ENCODE results near the gene DTX1. TPM values are rescaled to one million over a fixed set of nuclear protein-coding genes. Genes with fewer than 3 reads are reported as not detected.

The DTX1 gene
- total RNA-seq, 1 donor from 2014 or later: 0.16 TPM

DNA sequence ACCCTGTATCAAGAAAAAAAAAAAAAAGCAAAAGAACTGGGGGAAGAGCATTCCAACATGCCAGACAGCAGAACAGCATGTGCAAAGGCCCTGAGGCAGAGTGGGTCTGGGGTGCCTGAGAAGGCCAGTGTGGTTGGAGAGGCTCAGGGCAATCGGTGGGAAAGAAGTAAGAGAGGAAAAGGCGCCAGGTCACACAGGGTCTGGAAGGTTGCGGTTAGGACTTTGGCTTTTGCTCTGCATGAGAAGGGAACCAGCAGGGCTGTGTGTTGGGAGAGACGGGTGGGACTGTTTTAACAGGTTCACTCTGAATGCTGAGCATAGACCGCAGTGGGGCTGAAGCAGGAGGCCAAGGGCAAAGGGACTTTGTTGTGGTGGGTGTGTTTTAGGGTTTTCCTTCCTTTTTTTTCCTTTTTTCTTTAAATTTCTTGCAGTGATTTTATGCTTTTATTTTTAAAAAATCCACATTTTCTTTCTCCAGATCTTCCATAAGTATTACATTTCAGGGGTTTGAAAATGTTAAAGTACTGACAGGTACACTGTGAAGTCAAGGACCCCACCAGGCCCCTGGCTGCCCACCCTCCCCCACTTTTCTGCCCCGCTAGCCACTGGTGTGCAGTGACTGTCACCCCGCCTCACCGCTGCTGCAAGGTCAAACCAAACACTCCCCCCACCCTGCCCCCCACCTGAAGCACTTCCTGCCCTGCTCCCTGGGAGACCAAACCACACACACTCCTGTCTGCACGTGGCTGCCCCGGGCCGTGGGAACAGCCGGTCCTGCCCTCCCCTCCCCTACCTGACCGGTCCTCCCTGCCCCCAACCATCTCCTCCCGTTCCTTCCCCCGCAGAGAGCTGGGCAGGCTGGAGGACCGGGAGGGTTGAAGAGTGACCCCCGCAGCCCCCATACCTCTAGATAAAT lies 30.0 kb downstream of the DTX1 start:
- Mint-ChIP-seq H3K4me3 (ENCODE audit: low read depth) (no peak overlapping the region), H3K4me1 (ENCODE audit: low read depth) (peaks cover 14% of the 10 kb centered on the region), H3K27ac (no peak overlapping the region), H3K27me3 (ENCODE audit: low read depth) (no peaks in the 10 kb centered on the region), H3K9me3 (no peaks in the 10 kb centered on the region), H3K36me3 (ENCODE audit: low read depth) (no peaks in the 10 kb centered on the region)
- no peak for DNase-seq (ENCODE audit: low spot score)
- intact Hi-C loops (cut with micrococcal nuclease): no loop called here

GRCh38 chr12:113087193-113087592 lies 30.7 kb downstream of the DTX1 start:
- Mint-ChIP-seq H3K9me3 (no peaks in the 10 kb centered on the region), H3K36me3 (ENCODE audit: low read depth) (no peaks in the 10 kb centered on the region), H3K27ac (no peak overlapping the region), H3K4me3 (ENCODE audit: low read depth) (no peak overlapping the region), H3K27me3 (ENCODE audit: low read depth) (no peaks in the 10 kb centered on the region), H3K4me1 (ENCODE audit: low read depth) (peaks cover 14% of the 10 kb centered on the region)
- intact Hi-C loops (cut with micrococcal nuclease): no loop called here
- DNase-seq (ENCODE audit: low spot score): no peak

- H3K4me1 Mint-ChIP-seq (ENCODE audit: low read depth): peaks cover 14% of the 10 kb centered on the region
Observed at GRCh38 chr12:113088037-113088436, 31.5 kb downstream of the DTX1 start.

GRCh38 chr12:113088971-113089756 lies 32.6 kb downstream of the DTX1 start:
- Mint-ChIP-seq H3K4me1 (ENCODE audit: low read depth) (peaks cover 14% of the 10 kb centered on the region), H3K4me3 (ENCODE audit: low read depth) (no peak overlapping the region), H3K36me3 (ENCODE audit: low read depth) (no peaks in the 10 kb centered on the region), H3K9me3 (no peaks in the 10 kb centered on the region), H3K27me3 (ENCODE audit: low read depth) (no peaks in the 10 kb centered on the region), H3K27ac (no peak overlapping the region)
- intact Hi-C loops (cut with micrococcal nuclease): no loop called here
- no peak for DNase-seq (ENCODE audit: low spot score)

More at GRCh38 chr12:113088037-113088436, 31.5 kb downstream of the DTX1 start:
- no peak for DNase-seq (ENCODE audit: low spot score)
- Mint-ChIP-seq H3K27ac (no peak overlapping the region), H3K4me3 (ENCODE audit: low read depth) (no peak overlapping the region), H3K9me3 (no peaks in the 10 kb centered on the region), H3K27me3 (ENCODE audit: low read depth) (no peaks in the 10 kb centered on the region), H3K36me3 (ENCODE audit: low read depth) (no peaks in the 10 kb centered on the region)
- intact Hi-C loops (cut with micrococcal nuclease): no loop called here

GRCh38 chr12:113089839-113090238 lies 33.3 kb downstream of the DTX1 start:
- no peak for DNase-seq (ENCODE audit: low spot score)
- peaks cover 14% of the 10 kb centered on the region for H3K4me1 Mint-ChIP-seq (ENCODE audit: low read depth)
- no peak overlapping the region for H3K27ac Mint-ChIP-seq
- no peaks in the 10 kb centered on the region for H3K36me3 Mint-ChIP-seq (ENCODE audit: low read depth)
- no peak overlapping the region for H3K4me3 Mint-ChIP-seq (ENCODE audit: low read depth)
- no peaks in the 10 kb centered on the region for H3K9me3 Mint-ChIP-seq
- no peaks in the 10 kb centered on the region for H3K27me3 Mint-ChIP-seq (ENCODE audit: low read depth)
- intact Hi-C loops (cut with micrococcal nuclease): no loop called here

- H3K27me3 Mint-ChIP-seq (ENCODE audit: low read depth): no peaks in the 10 kb centered on the region
- H3K27ac Mint-ChIP-seq: no peak overlapping the region
- DNase-seq (ENCODE audit: low spot score): no peak
- H3K9me3 Mint-ChIP-seq: no peaks in the 10 kb centered on the region
- H3K4me3 Mint-ChIP-seq (ENCODE audit: low read depth): no peak overlapping the region
- H3K4me1 Mint-ChIP-seq (ENCODE audit: low read depth): peaks cover 14% of the 10 kb centered on the region
- no peaks in the 10 kb centered on the region for H3K36me3 Mint-ChIP-seq (ENCODE audit: low read depth)
- intact Hi-C loops (cut with micrococcal nuclease): no loop called here
Observed at GRCh38 chr12:113090740-113091139, 34.2 kb downstream of the DTX1 start.

- DNase-seq (ENCODE audit: low spot score): no peak
- Mint-ChIP-seq H3K27me3 (ENCODE audit: low read depth) (no peaks in the 10 kb centered on the region), H3K36me3 (ENCODE audit: low read depth) (no peaks in the 10 kb centered on the region), H3K4me3 (ENCODE audit: low read depth) (no peak overlapping the region), H3K4me1 (ENCODE audit: low read depth) (peaks cover 10% of the 10 kb centered on the region), H3K9me3 (no peaks in the 10 kb centered on the region), H3K27ac (no peak overlapping the region)
- intact Hi-C loops (cut with micrococcal nuclease): no loop called here
Observed at GRCh38 chr12:113091506-113091905, 35.0 kb downstream of the DTX1 start.

DNA sequence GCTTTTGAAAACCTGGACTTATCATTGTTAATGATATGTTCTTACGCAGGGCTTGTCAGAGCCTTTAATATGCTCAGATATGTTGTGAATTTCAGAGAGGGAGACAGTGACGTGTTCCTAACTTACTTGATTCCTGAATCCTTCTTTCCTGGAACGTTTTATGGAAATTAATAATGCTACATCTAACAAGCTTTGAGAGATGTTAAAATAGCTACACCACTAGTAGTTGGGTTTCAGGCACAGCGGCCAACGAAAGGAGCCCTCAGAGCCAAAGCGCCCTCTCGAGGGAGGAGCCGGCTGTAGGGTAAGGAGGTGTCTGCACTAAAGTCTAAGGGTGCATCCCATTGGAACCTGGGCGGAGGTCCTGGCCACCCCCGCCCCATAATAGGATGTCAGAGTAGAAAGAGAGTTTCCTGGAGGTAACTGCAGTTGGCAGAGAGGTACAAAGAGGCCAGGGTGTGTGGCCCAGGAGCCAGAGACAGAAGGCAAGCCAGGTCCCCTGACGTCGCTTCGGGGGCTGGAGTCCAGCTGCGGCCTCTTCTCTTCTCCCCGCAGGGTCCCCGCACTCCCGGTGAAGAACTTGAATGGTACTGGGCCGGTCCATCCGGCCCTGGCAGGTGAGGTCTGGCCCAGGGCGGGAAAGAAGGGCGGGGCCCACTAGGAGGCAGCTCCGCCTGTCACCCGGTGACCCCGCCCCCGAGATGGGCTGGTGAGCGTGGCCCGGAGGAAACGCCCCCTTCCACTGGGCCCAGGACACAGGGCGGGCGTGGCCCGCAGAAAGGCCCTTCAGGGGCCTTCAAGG lies 36.3 kb downstream of the DTX1 start:
- H3K36me3 Mint-ChIP-seq (ENCODE audit: low read depth): no peaks in the 10 kb centered on the region
- peaks cover 7% of the 10 kb centered on the region for H3K4me1 Mint-ChIP-seq (ENCODE audit: low read depth)
- DNase-seq (ENCODE audit: low spot score): no peak
- intact Hi-C loops (cut with micrococcal nuclease): no loop called here
- no peaks in the 10 kb centered on the region for H3K27me3 Mint-ChIP-seq (ENCODE audit: low read depth)
- no peaks in the 10 kb centered on the region for H3K9me3 Mint-ChIP-seq
- no peak overlapping the region for H3K27ac Mint-ChIP-seq
- no peak overlapping the region for H3K4me3 Mint-ChIP-seq (ENCODE audit: low read depth)

- H3K4me3 Mint-ChIP-seq (ENCODE audit: low read depth): no peak overlapping the region
- H3K27ac Mint-ChIP-seq: no peak overlapping the region
- H3K4me1 Mint-ChIP-seq (ENCODE audit: low read depth): peaks cover 9% of the 10 kb centered on the region
- H3K9me3 Mint-ChIP-seq: no peaks in the 10 kb centered on the region
- no peak for DNase-seq (ENCODE audit: low spot score)
- no peaks in the 10 kb centered on the region for H3K27me3 Mint-ChIP-seq (ENCODE audit: low read depth)
- intact Hi-C loops (cut with micrococcal nuclease): no loop called here
- H3K36me3 Mint-ChIP-seq (ENCODE audit: low read depth): no peaks in the 10 kb centered on the region
Observed at GRCh38 chr12:113093409-113094101, 37.0 kb downstream of the DTX1 start.

GRCh38 chr12:113094738-113095137 lies 38.2 kb downstream of the DTX1 start:
- Mint-ChIP-seq H3K27ac (no peak overlapping the region), H3K4me3 (ENCODE audit: low read depth) (no peak overlapping the region), H3K4me1 (ENCODE audit: low read depth) (peaks cover 4% of the 10 kb centered on the region), H3K9me3 (no peaks in the 10 kb centered on the region), H3K27me3 (ENCODE audit: low read depth) (no peaks in the 10 kb centered on the region), H3K36me3 (ENCODE audit: low read depth) (no peaks in the 10 kb centered on the region)
- no peak for DNase-seq (ENCODE audit: low spot score)
- intact Hi-C loops (cut with micrococcal nuclease): loop anchor here (5.0 kb wide), 1 partner anchor 58 kb away; no protein-coding TSS in a partner anchor

GRCh38 chr12:113095405-113095804 lies 38.9 kb downstream of the DTX1 start:
- no peak for DNase-seq (ENCODE audit: low spot score)
- Mint-ChIP-seq H3K36me3 (ENCODE audit: low read depth) (no peaks in the 10 kb centered on the region), H3K27me3 (ENCODE audit: low read depth) (no peaks in the 10 kb centered on the region), H3K4me1 (ENCODE audit: low read depth) (peaks cover 2% of the 10 kb centered on the region), H3K27ac (no peak overlapping the region), H3K9me3 (no peaks in the 10 kb centered on the region), H3K4me3 (ENCODE audit: low read depth) (no peak overlapping the region)
- intact Hi-C loops (cut with micrococcal nuclease): loop anchor here (5.0 kb wide), 1 partner anchor 57 kb away; no protein-coding TSS in a partner anchor

Measured in activated T-helper 2 cell treated with anti-CD3 and anti-CD28 coated beads, Interferon-gamma antibody, Interleukin-2, Interleukin-4, amounts not matched to agents 10 μg/mL and 5 μg/mL and 100 μg/mL, durations not matched to agents 14 hours and 24 hours and 36 hours (primary cell).